PFSK-1 (cell line): Measurements from ENCODE around the gene TEX30.

Experiments used
- POLR2AphosphoS5 ChIP-seq: IDR thresholded peaks from 2 replicates; pipeline ENCODE4 v1.6.1; 2012; ENCODE audit warnings: low read depth, mild to moderate bottlenecking, control low read depth, low read length, moderate library complexity
- REST ChIP-seq, 2 experiments: IDR thresholded peaks; 2 replicates each; pipeline versions ENCODE4 v1.6.1 to v1.8.0; 2011 to 2012; ENCODE audit warnings: low read depth in 2 of 2, low read length in 2 of 2, control low read depth in 1 of 2, inconsistent platforms in 1 of 2, mild to moderate bottlenecking in 1 of 2, moderate library complexity in 1 of 2; ENCODE audit not compliant: insufficient read depth in 1 of 2
- SIN3A ChIP-seq: IDR thresholded peaks from 2 replicates; pipeline ENCODE4 v1.6.1; 2012; ENCODE audit warnings: mild to moderate bottlenecking, low read length, moderate library complexity, borderline replicate concordance; ENCODE audit not compliant: insufficient read depth
- TAF1 ChIP-seq: IDR thresholded peaks from 2 replicates; pipeline ENCODE4 v1.6.1; 2012; ENCODE audit warnings: low read length, control low read depth, borderline replicate concordance; ENCODE audit not compliant: insufficient read depth

- TF ChIP-seq REST (IDR thresholded peaks at IDR 0.05; ENCODE audit: insufficient read depth in 1 of 2, low read depth in 2 of 2, low read length in 2 of 2), result no peak
- peak; percentile 68; the same call in 1 of the 2 replicates for TF ChIP-seq POLR2AphosphoS5
- peak; percentile 67; the same call in 1 of the 2 replicates for TF ChIP-seq TAF1
- no peak for TF ChIP-seq SIN3A
These were observed 25.2 kb upstream of the TEX30 start, which contains the start of the genes BIVM and POGLUT2 for GRCh38 chr13:102798581-102799425.
